Hair follicular keratinocyte (primary cell): ENCODE data around the gene GRIK3. TPM values are rescaled to one million over a fixed set of nuclear protein-coding genes. Genes with fewer than 3 reads are reported as not detected.

Experiments used
- total RNA-seq: library from RNA; depleted of rRNA; stranded (reverse); fragments of >200 nt; gene quantifications from 2 replicates; pipeline ENCODE4 v1.2.3, GENCODE V29; 2015

Gene GRIK3
- not detected in 2 replicates for total RNA-seq

DNA sequence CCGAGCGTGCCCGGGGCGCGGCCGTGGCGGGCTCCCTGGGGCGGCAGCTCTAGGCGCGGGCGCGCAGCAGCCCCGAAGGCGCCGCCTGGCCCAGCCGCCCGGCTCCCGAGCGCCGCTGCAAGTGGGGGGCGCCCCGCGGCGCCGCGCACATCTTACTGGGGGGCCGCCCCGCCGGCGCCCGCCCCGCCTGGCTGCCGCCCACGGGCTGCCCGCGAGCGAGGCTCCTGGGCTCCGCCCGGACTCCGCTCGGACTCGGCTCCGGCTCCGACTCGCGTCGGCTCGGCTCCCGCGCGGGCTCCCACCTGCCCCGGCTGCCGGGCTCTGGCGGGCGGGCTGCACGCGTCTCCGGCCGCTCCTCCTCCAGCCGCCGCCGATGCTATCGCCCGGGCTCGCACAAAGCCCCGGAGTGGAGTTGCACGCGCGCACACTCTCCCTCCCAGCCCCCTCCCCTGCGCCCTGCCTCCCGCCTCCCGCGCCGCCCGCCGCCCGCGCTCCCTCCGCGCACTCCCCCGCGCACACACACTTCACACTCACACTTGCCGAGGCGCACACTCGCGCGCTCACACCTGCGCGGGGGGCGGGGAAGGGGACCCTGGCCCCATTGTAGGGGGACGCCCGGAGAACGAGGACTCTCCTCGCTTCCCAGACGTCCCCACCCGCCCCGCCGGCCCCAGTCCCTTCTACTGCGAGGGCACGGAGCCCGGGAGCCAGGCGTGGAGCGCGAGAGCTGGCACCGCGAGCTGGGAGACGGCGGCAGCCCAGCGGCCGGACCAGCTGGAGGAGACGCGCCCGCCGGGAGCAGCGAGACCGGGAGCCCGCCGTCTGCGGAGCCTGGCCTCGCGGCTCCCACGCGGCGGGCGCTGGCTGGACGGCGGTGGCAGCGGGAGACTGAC lies at the start of gene GRIK3:
GRIK3 (minus strand) TSS at position 395 of the 893 bp plus-strand sequence. CDS start 407 bp downstream, outside the sequence.

